ENCODE results near the gene APOL1. TPM values are rescaled to one million over a fixed set of nuclear protein-coding genes. Genes with fewer than 3 reads are reported as not detected.

Gene APOL1
- total RNA-seq, 6 experiments from 2014 or later = 0.55 to 6.2 (median 4.9) TPM

- H3K27me3 Mint-ChIP-seq (ENCODE audit: insufficient read depth) = peaks cover 60% of the 10 kb centered on the region
- H3K4me1 Mint-ChIP-seq (ENCODE audit: low read depth) = peaks cover 45% of the 10 kb centered on the region
- peaks cover 6% of the 10 kb centered on the region; the same call in 1 of the 2 replicates for H3K9me3 Mint-ChIP-seq
- H3K4me3 Mint-ChIP-seq = peak overlapping the region; percentile 29; the same call in 1 of the 2 replicates
- peaks cover 60% of the 10 kb centered on the region for H3K36me3 Mint-ChIP-seq (ENCODE audit: low read depth)
- TF ChIP-seq CTCF (IDR thresholded peaks at IDR 0.05) = no peak
- DNase-seq = no peak
- H3K27ac Mint-ChIP-seq = no peak overlapping the region
These were observed 53.3 kb downstream of the APOL1 start for GRCh38 chr22:36306227-36306626.

GRCh38 chr22:36308880-36309279 lies 55.9 kb downstream of the APOL1 start:
- peak overlapping the region; percentile 52 for H3K27ac Mint-ChIP-seq
- DNase-seq = no peak
- peak overlapping the region; percentile 50; the same call in 1 of the 2 replicates for H3K4me3 Mint-ChIP-seq
- peaks cover 21% of the 10 kb centered on the region for H3K4me1 Mint-ChIP-seq (ENCODE audit: low read depth)
- TF ChIP-seq CTCF (IDR thresholded peaks at IDR 0.05) = no peak
- H3K27me3 Mint-ChIP-seq (ENCODE audit: insufficient read depth) = peaks cover 65% of the 10 kb centered on the region
- peaks cover 6% of the 10 kb centered on the region; the same call in 1 of the 2 replicates for H3K9me3 Mint-ChIP-seq
- H3K36me3 Mint-ChIP-seq (ENCODE audit: low read depth) = peaks cover 61% of the 10 kb centered on the region

- DNase-seq = no peak
These were observed 58.6 kb downstream of the APOL1 start for GRCh38 chr22:36311386-36312085.

GRCh38 chr22:36315325-36315724 lies 62.4 kb downstream of the APOL1 start:
- peaks cover 66% of the 10 kb centered on the region for H3K36me3 Mint-ChIP-seq (ENCODE audit: low read depth)
- H3K4me1 Mint-ChIP-seq (ENCODE audit: low read depth) = peaks cover 11% of the 10 kb centered on the region
- no peak for TF ChIP-seq CTCF (IDR thresholded peaks at IDR 0.05)
- H3K27me3 Mint-ChIP-seq (ENCODE audit: insufficient read depth) = peaks cover 80% of the 10 kb centered on the region
- peaks cover 9% of the 10 kb centered on the region for H3K9me3 Mint-ChIP-seq
- peak overlapping the region; percentile 39; the same call in 1 of the 2 replicates for H3K27ac Mint-ChIP-seq
- no peak for DNase-seq
- peak overlapping the region; percentile 21; the same call in 1 of the 2 replicates for H3K4me3 Mint-ChIP-seq

More at GRCh38 chr22:36311386-36312085, 58.6 kb downstream of the APOL1 start:
- peak overlapping the region; percentile 41; the same call in 1 of the 2 replicates for H3K4me3 Mint-ChIP-seq
- no peak for TF ChIP-seq CTCF (IDR thresholded peaks at IDR 0.05)
- H3K9me3 Mint-ChIP-seq = peaks cover 6% of the 10 kb centered on the region; the same call in 1 of the 2 replicates
- peaks cover 68% of the 10 kb centered on the region for H3K27me3 Mint-ChIP-seq (ENCODE audit: insufficient read depth)
- H3K27ac Mint-ChIP-seq = peak overlapping the region; percentile 42
- H3K36me3 Mint-ChIP-seq (ENCODE audit: low read depth) = peaks cover 54% of the 10 kb centered on the region
- H3K4me1 Mint-ChIP-seq (ENCODE audit: low read depth) = peaks cover 6% of the 10 kb centered on the region

- Mint-ChIP-seq H3K4me3 (peak overlapping the region; percentile 26; the same call in 1 of the 2 replicates), H3K9me3 (peaks cover 13% of the 10 kb centered on the region), H3K27me3 (ENCODE audit: insufficient read depth) (peaks cover 81% of the 10 kb centered on the region), H3K36me3 (ENCODE audit: low read depth) (peaks cover 66% of the 10 kb centered on the region), H3K27ac (peak overlapping the region; percentile 34), H3K4me1 (ENCODE audit: low read depth) (peaks cover 11% of the 10 kb centered on the region)
- no peak for DNase-seq
- no peak for TF ChIP-seq CTCF (IDR thresholded peaks at IDR 0.05)
These were observed 63.5 kb downstream of the APOL1 start for GRCh38 chr22:36316419-36316818.

Small RNAs within 50 kb of the gene (microRNA-seq; reads per million reads assigned to microRNA genes)
- 3.1 reads per million for gene MIR6819

Other genes starting within 250 kb of the APOL1 start
- 100 to 1,000 TPM; 139 to 165 (median 155) TPM for gene RBFOX2, start 224.3 kb upstream of the APOL1 start, total RNA-seq (2021; fragmentation: NEBNext Ultra II Directional; extraction: Animal tissue kit (Norgen Biotek cat#: 25700))
- gene APOL3, start 92.4 kb upstream of the APOL1 start, total RNA-seq (2021; fragmentation: NEBNext Ultra II Directional; extraction: Animal tissue kit (Norgen Biotek cat#: 25700)) = 1 to 10 TPM; 1.0 to 2.3 (median 2.2) TPM
- gene APOL4, start 51.3 kb upstream of the APOL1 start, total RNA-seq (2021; fragmentation: NEBNext Ultra II Directional; extraction: Animal tissue kit (Norgen Biotek cat#: 25700)) = not detected
- 10 to 100 TPM; 27.7 to 42.5 (median 38.5) TPM for gene APOL2, start 13.6 kb upstream of the APOL1 start, total RNA-seq (2021; fragmentation: NEBNext Ultra II Directional; extraction: Animal tissue kit (Norgen Biotek cat#: 25700))
- 1,000 to 10,000 TPM in 2 of 6 experiments, 100 to 1,000 TPM in 4; 881 to 1,084 (median 937) TPM for gene MYH9, start 134.8 kb downstream of the APOL1 start, total RNA-seq (2021; fragmentation: NEBNext Ultra II Directional; extraction: Animal tissue kit (Norgen Biotek cat#: 25700))
- gene TXN2, start 228.5 kb downstream of the APOL1 start, total RNA-seq (2021; fragmentation: NEBNext Ultra II Directional; extraction: Animal tissue kit (Norgen Biotek cat#: 25700)) = 100 to 1,000 TPM in 2 of 6 experiments, 10 to 100 TPM in 4; 90.3 to 109 (median 96.1) TPM